ENCODE data around the gene STX8.

Gene STX8

GRCh38 chr17:9231449-9232154 is 344.0 kb downstream of the STX8 start:
- DNase-seq (ENCODE audit: insufficient read length) = no peak
- TF ChIP-seq POLR2AphosphoS5 (IDR thresholded peaks at IDR 0.05; ENCODE audit: low read depth, low read length) = no peak
- no peak for TF ChIP-seq POLR2A (IDR thresholded peaks at IDR 0.05; ENCODE audit: low read depth, low read length)
- no peak for TF ChIP-seq TAF1 (IDR thresholded peaks at IDR 0.05; ENCODE audit: borderline replicate concordance, low read depth, low read length)
- no peak for FAIRE-seq

- no peak for DNase-seq (ENCODE audit: insufficient read length)
- TF ChIP-seq POLR2A (IDR thresholded peaks at IDR 0.05; ENCODE audit: low read depth, low read length) = no peak
- no peak for TF ChIP-seq TAF1 (IDR thresholded peaks at IDR 0.05; ENCODE audit: borderline replicate concordance, low read depth, low read length)
- no peak for TF ChIP-seq POLR2AphosphoS5 (IDR thresholded peaks at IDR 0.05; ENCODE audit: low read depth, low read length)
- no peak for FAIRE-seq
These were observed 344.8 kb downstream of the STX8 start for GRCh38 chr17:9230861-9231260.

GRCh38 chr17:9230346-9230745 is 345.3 kb downstream of the STX8 start:
- TF ChIP-seq POLR2A (IDR thresholded peaks at IDR 0.05; ENCODE audit: low read depth, low read length) (no peak), POLR2AphosphoS5 (IDR thresholded peaks at IDR 0.05; ENCODE audit: low read depth, low read length) (no peak), TAF1 (IDR thresholded peaks at IDR 0.05; ENCODE audit: borderline replicate concordance, low read depth, low read length) (no peak)
- no peak for DNase-seq (ENCODE audit: insufficient read length)
- FAIRE-seq = no peak

GRCh38 chr17:9229826-9230201 is 345.8 kb downstream of the STX8 start:
- DNase-seq (ENCODE audit: insufficient read length) (no peak), FAIRE-seq (no peak)
- TF ChIP-seq TAF1 (IDR thresholded peaks at IDR 0.05; ENCODE audit: borderline replicate concordance, low read depth, low read length) (no peak), POLR2AphosphoS5 (IDR thresholded peaks at IDR 0.05; ENCODE audit: low read depth, low read length) (no peak), POLR2A (IDR thresholded peaks at IDR 0.05; ENCODE audit: low read depth, low read length) (no peak)

GRCh38 chr17:9229160-9229825 is 346.3 kb downstream of the STX8 start:
- no peak for DNase-seq (ENCODE audit: insufficient read length)
- FAIRE-seq = no peak
- TF ChIP-seq POLR2A (IDR thresholded peaks at IDR 0.05; ENCODE audit: low read depth, low read length) (no peak), TAF1 (IDR thresholded peaks at IDR 0.05; ENCODE audit: borderline replicate concordance, low read depth, low read length) (no peak), POLR2AphosphoS5 (IDR thresholded peaks at IDR 0.05; ENCODE audit: low read depth, low read length) (no peak)

GRCh38 chr17:9228408-9229159 is 347.0 kb downstream of the STX8 start:
- FAIRE-seq (no peak), DNase-seq (ENCODE audit: insufficient read length) (no peak)
- TF ChIP-seq TAF1 (IDR thresholded peaks at IDR 0.05; ENCODE audit: borderline replicate concordance, low read depth, low read length) (no peak), POLR2AphosphoS5 (IDR thresholded peaks at IDR 0.05; ENCODE audit: low read depth, low read length) (no peak), POLR2A (IDR thresholded peaks at IDR 0.05; ENCODE audit: low read depth, low read length) (no peak)

- FAIRE-seq (no peak), DNase-seq (ENCODE audit: insufficient read length) (no peak)
- TF ChIP-seq POLR2AphosphoS5 (IDR thresholded peaks at IDR 0.05; ENCODE audit: low read depth, low read length) = no peak
- TF ChIP-seq POLR2A (IDR thresholded peaks at IDR 0.05; ENCODE audit: low read depth, low read length) = no peak
- TF ChIP-seq TAF1 (IDR thresholded peaks at IDR 0.05; ENCODE audit: borderline replicate concordance, low read depth, low read length) = no peak
These were observed 347.7 kb downstream of the STX8 start for GRCh38 chr17:9227819-9228407.

GRCh38 chr17:9226794-9227135 is 348.9 kb downstream of the STX8 start:
- no peak for TF ChIP-seq POLR2A (IDR thresholded peaks at IDR 0.05; ENCODE audit: low read depth, low read length)
- TF ChIP-seq POLR2AphosphoS5 (IDR thresholded peaks at IDR 0.05; ENCODE audit: low read depth, low read length) = no peak
- DNase-seq (ENCODE audit: insufficient read length) (no peak), FAIRE-seq (no peak)

GRCh38 chr17:9226130-9226793 is 349.4 kb downstream of the STX8 start:
- no peak for DNase-seq (ENCODE audit: insufficient read length)
- TF ChIP-seq POLR2A (IDR thresholded peaks at IDR 0.05; ENCODE audit: low read depth, low read length) = no peak
- no peak for TF ChIP-seq TAF1 (IDR thresholded peaks at IDR 0.05; ENCODE audit: borderline replicate concordance, low read depth, low read length)
- TF ChIP-seq POLR2AphosphoS5 (IDR thresholded peaks at IDR 0.05; ENCODE audit: low read depth, low read length) = no peak
- no peak for FAIRE-seq

- DNase-seq (ENCODE audit: insufficient read length) (no peak), FAIRE-seq (no peak)
- TF ChIP-seq POLR2A (IDR thresholded peaks at IDR 0.05; ENCODE audit: low read depth, low read length) (no peak), TAF1 (IDR thresholded peaks at IDR 0.05; ENCODE audit: borderline replicate concordance, low read depth, low read length) (no peak), POLR2AphosphoS5 (IDR thresholded peaks at IDR 0.05; ENCODE audit: low read depth, low read length) (no peak)
These were observed 350.1 kb downstream of the STX8 start for GRCh38 chr17:9225305-9226101.

All from GM12892 (cell line).